DOHH2 (cell line): Measurements from ENCODE around the gene FAM25C.
"Not testable (repeated sequence)": the region's sequence is repeated elsewhere in the genome, so short reads cannot be mapped to it uniquely, and the experiment has no call there.

ENCODE experiments used
- CTCF ChIP-seq: fragments of 200-600 bp; sonication (generic); IDR thresholded peaks from one replicate; pipeline ENCODE4 v1.5.1; 2014; ENCODE audit warnings: antibody characterized with exemption, mild to moderate bottlenecking, low read depth, low read length; ENCODE audit not compliant: poor library complexity, severe bottlenecking
- EZH2phosphoT487 ChIP-seq: fragments of 200-600 bp; sonication (generic); IDR thresholded peaks from 2 replicates; pipeline ENCODE4 v1.6.1; 2017; ENCODE audit warnings: borderline replicate concordance, mild to moderate bottlenecking, antibody characterized with exemption, low read length, moderate library complexity, mixed read lengths

DNA sequence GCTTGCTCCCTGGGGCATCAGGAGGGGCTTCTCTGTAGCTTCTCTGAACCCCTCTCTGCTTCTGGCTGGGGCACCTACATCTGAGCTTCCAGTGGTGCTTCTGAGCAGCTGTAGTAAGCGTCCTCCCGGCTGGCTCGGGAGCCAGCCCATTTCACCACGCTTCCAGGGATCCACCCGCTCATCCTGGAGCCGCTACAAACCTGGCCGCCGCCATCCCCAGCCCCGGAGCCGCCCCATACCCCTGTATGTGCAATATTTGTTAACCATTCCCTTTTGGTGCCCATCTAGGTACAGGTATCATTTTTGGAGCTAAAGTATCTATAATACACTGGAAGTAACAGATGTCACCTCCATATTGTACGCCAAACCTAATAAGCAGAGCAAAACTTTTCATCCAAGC lies 7.0 kb downstream of the FAM25C start:
- TF ChIP-seq CTCF, EZH2phosphoT487: not testable (repeated sequence)
